ENCODE results near the gene ZDHHC13.

DNA sequence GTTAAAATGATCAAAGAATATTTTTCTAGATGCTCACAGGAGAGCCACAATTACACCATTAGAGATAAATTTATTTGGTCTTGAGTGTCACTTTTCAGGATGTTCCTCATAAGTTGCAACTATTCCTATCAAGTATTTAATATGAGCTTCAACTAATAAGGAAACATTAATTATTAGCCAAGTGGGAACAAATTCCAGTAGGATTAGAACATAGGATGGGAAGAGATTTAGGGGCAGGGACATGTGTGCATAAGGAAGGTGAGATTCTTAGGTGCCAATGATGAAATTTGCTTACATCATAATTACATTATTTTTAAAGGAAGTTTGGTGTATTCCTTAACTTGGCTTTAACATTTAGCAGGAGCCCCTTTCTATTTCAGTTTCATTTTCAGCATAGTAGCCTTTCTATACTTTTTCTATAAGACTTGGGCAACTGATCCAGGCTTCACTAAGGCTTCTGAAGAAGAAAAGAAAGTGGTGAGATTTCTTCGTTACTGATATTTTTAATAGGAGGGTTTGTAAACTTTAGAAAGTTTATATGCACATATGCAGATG lies 46.1 kb downstream of the ZDHHC13 start:
- no peak for TF ChIP-seq CTCF (IDR thresholded peaks at IDR 0.05)
- no peak for TF ChIP-seq POLR2A (IDR thresholded peaks at IDR 0.05)

Measured in testis (tissue), 2 donors.